AG20443 (cell line): ENCODE results near the gene ELOF1.
"Not testable (repeated sequence)": the region's sequence is repeated elsewhere in the genome, so short reads cannot be mapped to it uniquely, and the experiment has no call there.

Experiments
- DNase-seq: peaks from one replicate; pipeline ENCODE4 v3.0.0; 2012; ENCODE audit warnings: low spot score, mixed read lengths

ELOF1 gene

DNA sequence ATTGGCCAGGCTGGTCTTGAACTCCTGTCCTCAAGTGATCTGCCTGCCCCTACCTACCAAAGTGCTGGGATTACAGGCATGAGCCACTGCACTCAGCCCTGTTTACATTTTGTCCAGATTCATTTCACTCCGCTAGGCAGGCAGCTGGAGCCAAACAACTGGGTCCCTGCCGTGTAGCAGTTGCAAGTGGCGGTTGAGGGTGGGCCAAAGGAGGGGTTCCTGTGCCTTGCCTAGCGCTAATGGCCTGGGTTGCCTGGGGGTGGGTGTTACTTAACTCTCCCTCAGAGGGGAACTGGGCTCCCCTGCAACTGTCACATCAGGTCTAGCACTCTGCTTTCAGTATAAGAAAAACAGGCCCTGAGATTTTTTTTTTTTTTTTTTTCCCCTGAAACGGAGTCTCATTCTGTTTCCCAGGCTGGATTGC lies 11.0 kb upstream of the ELOF1 start:
- DNase-seq: no peak

DNA sequence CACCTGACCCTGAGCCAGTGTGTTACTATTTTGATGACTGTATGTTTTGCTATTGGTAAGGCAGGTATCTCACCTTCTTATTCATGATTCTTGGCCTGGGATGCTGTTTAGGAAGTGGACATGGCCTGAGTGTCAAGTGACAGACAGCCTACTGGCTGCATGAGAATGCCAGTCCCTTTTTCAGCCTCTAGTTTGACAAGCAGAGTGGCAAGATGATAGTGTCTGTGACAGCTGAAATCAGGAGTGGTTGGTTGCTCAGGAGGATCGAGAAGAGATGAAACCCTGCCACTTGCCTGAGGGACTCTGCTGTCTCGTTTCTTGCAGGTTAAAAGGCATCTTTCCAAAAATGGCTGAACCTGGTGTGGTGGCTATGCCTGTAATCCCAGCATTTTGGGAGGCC lies 7.1 kb upstream of the ELOF1 start:
- DNase-seq: no peak

GRCh38 chr19:11565649-11565980 lies 6.6 kb upstream of the ELOF1 start:
- DNase-seq: not testable (repeated sequence)

DNA sequence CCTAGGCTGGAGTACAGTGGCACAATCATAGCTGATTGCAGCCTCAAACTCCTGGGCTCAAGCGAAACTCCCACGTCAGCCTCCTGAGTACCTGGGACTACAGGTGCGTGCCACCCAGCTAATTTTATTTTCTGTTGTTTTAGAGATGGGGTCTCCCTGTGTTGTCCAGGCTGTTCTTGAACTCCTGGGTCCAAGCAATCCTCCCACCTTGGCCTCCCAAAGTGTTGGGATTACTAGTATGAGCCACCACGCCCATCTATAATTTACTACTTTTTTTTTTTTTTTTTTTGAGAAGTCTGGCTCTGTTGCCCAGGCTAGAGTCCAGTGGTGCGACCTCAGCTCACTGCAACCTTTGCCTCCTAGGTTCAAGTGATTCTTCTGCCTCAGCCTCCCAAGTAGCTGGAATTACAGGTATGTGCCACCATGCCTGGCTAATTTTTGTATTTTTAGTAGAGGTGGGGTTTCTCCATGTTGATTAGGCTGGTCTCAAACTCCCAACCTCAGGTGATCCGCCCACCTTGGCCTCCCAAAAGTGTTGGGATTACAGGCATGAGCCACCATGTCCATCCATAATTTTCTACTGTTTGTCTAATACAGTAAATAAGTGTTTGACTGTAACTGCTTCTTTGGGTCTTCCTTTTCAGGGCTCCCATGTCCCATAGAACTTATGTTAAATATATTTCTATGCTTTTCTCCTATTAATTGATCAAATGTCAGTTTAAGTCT lies 5.2 kb upstream of the ELOF1 start:
- not testable (repeated sequence) for DNase-seq

DNA sequence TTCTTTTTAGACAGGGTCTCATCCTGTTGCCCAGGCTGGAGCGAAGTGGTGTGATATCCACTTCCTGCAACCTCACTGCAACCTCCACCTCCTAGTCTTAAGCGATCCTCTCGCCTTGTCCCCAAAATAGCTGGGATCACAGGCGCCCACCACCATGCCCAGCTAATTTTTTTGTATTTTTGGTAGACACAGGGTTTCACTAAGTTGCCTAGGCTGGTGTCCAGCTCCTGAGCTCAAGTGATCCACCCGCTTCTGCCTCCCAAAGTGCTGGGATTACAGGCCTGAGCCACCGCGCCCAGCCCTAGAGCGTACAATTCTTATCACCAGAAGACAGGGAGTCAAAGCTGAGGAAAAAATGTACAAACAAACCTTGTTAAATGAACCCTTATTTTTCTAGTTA lies 4.5 kb upstream of the ELOF1 start:
- no peak for DNase-seq

GRCh38 chr19:11560404-11561051 lies 1.5 kb upstream of the ELOF1 start:
- peak; percentile 59 for DNase-seq

DNA sequence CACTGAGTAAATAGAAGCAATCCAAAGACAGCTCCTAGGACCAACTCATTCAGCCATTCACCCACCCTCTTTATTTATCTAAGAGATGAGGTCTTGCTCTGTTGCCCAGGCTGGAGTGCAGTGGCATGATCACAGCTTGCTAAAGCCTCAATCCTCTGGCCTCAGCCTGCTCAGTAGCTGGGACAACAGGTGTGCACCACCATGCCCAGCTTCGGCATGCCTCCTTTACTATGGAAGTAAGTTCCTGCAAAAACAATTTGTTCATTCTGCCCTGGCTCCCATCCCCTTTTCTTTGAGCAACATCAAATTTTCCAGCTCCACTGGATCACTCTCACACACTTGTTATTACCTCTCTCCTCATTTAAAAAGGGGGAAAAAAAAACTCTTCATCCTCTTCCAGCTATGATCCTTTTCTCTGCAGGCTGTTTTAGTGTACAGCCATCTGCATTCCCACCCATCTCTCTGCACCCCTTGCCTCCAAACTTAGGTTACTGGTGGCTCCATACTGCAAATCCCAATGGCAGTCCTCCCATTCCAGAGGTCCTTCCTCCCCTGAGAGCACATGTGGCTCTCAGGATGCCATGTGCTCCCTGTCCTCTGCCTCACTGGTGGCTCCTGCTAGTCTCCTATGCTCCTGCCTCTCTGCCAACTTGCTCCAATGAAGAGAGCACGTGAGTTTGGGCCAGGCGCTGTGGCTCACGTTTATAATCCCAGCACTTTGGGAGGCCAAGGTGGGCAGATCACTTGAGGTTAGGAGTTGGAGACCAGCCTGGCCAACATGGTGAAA lies 2.2 kb downstream of the ELOF1 start:
- DNase-seq: no peak

GRCh38 chr19:11555246-11555645 lies 3.8 kb downstream of the ELOF1 start:
- DNase-seq: no peak

DNA sequence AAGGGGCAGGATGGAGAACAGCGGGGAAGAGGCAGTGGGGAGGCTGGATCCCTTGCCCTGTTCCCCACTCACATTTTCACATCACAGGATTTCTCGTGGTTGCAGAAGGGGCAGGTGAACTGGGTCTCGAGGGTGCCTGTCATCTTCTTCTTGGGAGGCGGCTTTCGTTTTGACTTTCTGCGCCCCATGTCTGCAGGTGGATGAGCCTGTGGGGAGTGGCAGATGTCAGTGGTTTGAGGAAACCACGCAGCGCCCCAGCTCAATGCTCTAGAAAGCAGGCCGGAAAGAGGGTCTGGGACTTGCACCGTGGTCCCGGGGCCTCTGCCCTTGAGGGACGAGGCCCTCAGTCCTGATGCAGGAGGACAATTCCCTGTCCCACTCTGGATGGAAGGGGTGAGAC lies 4.9 kb downstream of the ELOF1 start:
- DNase-seq: peak; percentile 0

GRCh38 chr19:11552666-11553372 lies 6.2 kb downstream of the ELOF1 start:
- peak; percentile 2 for DNase-seq

GRCh38 chr19:11551603-11552235 lies 7.3 kb downstream of the ELOF1 start:
- DNase-seq: peak; percentile 53

DNA sequence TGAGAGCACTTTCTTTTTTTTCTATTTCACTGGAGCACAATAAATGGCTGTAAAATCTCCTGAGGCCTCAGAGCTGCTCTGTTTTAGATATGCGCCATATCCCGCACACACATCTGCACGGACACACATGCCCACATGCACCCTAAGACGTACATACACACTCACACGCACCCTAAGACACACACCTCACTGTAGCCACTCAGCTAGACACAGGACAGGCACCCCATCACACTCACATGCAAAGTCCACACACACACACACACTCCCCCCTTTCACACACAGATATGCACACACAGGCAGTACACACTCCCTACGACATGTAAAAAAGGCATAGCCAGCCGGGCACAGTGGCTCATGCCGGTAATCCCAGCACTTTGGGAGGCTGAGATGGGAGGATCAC lies 8.8 kb downstream of the ELOF1 start:
- DNase-seq: no peak

DNA sequence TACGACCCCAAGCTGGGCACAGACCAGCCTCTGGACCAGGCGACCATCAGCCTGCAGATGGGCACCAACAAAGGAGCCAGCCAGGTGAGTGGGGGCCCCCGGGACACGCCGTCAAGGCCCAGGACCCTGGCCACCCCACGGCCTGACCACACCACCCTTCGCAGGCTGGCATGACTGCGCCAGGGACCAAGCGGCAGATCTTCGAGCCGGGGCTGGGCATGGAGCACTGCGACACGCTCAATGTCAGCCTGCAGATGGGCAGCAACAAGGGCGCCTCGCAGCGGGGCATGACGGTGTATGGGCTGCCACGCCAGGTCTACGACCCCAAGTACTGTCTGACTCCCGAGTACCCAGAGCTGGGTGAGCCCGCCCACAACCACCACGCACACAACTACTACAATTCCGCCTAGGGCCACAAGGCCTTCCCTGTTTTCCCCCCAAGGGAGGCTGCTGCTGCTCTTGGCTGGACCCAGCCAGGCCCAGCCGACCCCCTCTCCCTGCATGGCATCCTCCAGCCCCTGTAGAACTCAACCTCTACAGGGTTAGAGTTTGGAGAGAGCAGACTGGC lies 9.6 kb downstream of the ELOF1 start:
- no peak for DNase-seq

DNA sequence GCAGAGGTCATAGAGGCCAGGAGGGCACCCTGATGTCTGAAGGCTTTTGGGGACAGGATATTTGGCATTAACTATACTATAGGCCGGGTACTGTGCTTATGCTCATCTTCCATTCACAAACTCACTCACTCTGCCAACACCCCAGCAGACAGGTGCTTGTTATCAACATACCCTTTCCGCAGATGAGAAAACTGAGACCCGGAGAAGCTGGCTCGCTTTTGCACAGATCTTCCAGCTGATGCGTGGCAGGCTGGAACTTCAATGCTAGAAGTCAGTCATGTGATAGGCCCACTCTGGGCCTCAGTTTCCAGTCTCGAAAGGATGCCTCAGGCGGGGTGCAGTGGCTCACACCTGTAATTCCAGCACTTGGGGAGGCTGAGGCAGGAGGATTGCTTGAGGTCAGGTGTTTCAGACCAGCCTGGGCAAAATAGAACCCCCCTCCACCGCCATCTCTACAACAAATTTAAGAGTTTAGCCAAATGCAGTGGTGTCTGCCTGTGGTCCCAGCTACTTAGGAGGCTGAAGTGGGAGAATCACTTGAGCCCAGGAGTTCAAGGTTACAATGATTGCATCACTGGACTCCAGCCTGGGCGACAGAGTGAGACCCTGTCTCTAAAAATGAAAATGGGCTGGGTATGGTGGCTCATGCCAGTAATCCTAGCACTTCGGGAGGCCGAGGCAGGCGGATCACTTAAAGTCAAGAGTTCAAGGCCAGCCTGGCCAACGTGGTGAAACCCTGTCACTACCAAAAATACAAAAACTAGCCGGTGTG lies 10.9 kb downstream of the ELOF1 start:
- DNase-seq: no peak

DNA sequence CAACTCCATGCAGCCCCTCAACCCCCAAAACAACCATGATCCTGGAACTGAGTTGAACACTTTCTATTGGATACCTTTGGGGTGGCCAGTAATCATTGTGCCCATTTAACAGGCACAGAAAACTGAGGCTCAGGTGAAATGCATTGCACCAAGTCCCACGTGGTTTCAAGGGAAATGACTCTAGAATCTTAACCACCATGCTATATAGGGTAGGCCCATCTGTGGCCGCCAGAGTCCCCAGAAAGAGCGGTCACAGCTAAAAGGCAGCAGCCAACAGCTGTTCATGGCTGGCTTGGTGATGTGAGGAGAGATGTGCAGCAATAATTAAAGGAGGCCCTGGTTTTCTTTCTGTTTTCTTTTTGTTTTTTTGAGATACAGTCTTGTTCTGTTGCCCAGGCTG lies 17.8 kb downstream of the ELOF1 start:
- no peak for DNase-seq

DNA sequence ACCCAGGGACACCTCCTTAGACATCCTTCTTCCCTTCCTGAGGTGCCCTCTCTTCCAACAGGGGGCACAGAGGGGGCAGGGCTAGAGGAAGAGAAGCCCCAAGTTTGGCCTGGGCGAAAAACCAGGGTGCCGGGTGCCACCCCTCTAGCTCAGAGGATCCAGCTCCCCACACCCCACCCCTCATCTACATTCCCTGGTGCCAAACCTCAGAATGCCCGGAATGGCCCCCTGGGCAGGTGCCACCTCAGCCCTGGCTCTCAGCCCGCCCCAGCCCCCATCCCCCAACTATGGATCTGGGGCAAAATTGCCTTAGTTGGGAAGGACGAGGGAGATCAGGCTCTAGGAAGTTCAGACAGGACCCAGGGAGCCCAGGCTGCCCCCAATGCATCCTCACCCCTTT lies 18.4 kb downstream of the ELOF1 start:
- no peak for DNase-seq

DNA sequence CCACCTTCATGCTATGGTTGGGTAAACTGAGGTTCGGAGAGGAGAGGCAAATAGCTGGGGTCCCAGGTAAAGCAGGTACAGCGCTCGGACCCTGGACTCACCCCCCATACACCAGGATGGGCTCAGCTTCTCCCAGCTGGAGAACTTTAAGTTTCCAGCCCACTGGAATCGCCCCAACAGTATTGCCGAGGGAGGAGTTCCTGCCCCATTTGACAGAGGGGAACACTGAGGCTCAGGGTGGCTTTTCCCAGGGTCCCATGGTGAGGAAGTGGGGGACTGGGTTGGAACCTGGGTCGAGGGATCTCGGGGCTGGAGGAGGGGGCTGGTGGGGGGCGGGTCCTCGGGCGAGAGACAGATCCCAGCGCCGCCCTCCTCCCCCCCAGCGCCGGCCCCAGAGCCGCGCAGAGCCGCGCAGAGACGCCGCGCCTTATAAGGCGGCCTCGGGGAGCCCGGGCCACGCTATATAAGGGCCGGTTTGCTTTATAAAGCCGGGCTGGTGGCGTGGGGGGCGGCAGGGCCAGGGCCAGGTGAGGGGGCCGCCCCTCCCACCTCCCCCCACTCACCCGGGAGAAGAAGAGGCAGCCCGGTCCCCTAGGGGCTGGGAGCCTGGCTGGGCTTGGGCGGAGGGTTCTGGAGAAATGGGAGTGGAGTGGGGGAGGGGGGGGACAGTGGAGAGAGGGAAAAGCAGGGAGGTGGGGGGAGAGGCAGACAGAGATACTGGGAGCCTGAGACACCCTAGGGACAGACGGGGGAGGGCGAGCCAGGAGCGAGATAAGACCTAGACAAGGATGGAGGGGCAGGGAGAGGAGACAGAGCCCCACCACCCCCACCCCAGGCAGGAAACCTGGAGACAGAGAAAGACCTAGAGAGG lies 19.3 kb downstream of the ELOF1 start:
- peak; percentile 74 for DNase-seq

DNA sequence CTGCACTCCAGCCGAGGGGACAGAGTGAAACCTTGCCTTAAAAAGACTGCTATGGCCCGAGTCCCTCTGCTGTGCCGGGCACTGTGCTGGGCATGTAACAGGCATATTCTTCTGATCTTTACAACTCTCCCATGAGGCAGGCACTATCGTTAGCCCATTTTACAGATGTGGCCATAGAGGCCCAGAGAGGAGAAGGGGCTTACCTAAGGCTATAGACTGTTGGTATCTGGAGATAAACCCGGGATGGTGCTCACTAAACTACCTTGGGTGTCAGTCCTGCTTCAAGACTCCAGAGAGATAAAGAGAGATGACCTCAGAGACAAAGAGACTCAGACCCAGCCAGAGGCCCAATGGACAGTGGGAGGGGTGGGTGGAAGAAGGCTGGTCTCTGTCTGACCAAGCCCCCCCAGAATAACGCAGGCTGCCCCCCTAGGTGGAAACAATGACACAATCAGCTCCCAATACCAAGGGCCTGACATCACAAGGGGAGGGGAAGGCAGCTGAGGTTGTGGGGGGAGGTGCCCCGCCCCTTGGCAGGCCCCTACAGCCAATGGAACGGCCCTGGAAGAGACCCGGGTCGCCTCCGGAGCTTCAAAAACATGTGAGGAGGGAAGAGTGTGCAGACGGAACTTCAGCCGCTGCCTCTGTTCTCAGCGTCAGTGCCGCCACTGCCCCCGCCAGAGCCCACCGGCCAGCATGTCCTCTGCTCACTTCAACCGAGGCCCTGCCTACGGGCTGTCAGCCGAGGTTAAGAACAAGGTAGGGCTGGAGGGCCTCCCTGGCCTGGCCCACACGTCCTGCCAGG lies 20.6 kb downstream of the ELOF1 start, which contains the start of gene CNN1:
CNN1 (plus strand) TSS at position 620 of the 805 bp plus-strand sequence; CDS start at position 697, 77 bp downstream.
- peak; percentile 93 for DNase-seq
